HG03095 (cell line): ENCODE data around the gene LTK.

Experiments
- ATAC-seq: cut with Tn5 transposase; IDR thresholded peaks from one replicate; pipeline ENCODE4 v1.9.1; 2021; ENCODE audit warnings: moderate library complexity; ENCODE audit not compliant: unreplicated experiment

LTK gene

DNA sequence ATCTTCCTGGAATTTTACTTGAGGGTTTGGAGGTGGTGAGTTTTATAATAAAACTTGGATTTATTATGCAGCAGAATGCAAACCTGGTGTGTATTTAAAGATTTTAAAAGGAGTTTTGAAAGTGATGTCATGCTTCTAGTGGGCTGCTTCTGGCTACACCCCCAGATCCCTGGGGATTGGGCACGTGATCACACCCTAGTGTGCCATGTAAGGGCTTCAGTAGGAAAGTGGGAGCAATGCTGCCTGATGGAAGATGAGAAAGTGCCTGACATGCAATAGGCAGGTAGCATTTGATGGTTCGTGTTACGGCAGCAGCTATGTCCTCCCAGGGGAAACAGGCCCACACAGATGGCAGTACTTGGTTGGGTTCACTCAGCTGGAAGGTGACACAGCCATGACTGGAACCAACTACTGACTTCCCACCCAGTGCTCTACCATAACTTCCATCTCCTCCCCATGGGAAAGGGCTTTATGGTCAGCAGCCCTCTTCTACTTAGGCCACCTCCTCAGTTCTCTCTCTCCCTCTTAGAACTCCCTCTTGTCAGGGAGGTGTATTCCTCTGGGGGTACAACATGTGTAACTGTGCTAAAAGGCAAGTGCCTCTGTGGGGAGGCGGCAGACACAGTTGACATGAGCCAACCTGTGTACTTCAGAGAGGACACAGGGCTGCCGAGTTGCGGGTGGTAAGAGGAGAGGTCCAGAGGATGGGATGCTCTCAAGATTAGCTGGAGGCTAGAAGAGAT is 14.3 kb downstream of the LTK start:
- no peak for ATAC-seq

DNA sequence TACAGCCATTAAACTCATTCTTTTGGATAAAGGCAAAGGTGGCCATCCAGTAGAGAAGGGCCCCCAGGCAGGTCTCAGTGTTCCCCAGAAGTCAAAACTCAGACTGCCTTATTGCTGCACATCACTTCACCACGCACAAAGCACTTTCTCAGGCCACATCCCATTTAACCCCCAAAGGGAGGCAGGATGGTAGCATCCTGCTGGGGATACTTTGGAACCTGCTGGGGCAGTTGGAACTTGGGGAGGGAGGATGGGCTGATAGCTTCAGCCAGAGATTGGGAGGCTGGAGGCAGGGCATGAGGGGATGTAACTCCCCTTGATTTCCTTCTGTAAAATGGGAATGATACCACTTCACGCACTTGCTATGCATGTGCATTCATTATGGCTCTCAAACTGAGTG is 15.0 kb downstream of the LTK start:
- ATAC-seq: no peak

DNA sequence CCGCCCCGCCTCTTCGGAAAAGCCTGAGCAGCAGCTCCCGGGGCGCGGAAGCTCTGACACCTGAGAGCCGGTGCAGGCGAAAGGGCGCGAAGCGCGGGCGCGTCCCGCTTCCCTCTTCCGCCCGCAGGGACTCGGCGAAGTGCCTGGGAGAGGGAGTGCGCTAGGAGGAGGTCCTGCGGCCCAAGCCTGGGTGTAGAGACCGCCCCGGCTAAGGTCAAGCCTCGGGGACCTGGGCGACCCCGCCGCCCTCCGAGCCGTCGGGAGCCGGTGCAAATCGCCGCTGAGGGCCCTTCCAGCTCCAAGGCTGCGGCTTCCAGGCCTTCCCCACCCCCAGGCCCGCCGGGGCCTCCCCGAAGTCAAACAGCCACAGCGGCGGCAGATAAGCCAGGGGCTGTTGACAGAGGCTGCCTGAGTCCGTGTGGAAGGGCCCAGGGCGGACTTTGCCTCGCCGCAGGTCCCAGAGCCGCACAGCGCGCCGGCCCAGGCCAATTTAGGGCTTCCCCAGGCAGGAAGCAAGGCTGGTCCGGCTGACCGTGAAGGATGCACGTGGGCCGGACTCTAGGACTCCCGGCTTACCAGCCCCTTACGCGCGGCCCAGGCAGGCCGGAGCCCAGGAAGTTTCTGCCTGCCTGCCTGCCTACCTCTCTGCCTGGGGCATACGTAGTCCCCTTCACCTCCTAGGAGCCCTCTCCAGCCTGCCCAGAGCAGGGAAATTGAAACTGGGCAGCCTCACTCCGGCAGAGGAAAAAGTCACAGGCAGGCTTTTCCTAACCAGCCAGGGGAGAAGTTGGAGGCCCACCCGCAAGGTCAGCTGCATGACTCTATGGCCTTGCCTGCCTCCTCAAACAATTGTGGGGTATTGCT is 17.7 kb downstream of the LTK start:
- ATAC-seq: no peak

DNA sequence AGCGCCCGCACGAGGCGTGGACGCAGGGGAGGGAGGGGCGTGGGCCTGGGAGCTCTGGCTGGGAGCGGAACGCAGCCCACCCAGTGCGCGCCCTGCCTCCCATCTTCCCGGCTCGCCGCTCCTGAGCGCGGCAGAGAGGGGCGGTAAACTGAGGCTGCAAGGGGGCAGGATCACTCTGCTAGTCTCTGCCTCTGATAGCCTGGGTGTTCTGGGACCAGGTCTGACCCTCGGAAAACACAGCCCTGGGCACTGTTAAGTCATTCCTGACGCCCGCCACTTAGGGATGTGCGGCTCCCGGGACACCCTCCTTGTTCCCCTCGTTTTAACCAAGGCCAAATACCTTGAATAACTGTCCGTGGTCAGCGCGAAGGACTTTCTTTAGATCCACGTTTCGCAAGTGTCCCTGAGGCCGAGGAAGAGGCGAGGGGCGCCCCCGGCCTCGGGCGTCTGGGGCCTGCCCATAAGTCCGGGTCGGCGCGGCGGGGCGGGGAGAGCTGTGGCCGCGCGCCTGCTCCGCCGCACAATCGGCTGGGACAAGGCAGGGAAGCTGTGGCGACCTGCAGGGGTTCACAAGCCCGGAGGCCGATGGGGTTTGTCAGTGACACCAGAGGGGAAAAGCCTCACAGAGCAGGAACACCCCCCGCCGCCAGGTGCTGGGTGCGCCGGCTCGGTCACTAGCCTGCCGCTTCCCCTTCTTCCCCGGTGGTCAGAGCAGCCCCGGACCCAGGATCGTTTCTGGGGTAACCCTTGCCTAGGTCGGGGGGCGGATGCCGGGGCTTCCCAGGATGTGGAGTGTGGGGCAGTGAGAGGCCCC is 18.5 kb downstream of the LTK start:
- ATAC-seq: no peak

DNA sequence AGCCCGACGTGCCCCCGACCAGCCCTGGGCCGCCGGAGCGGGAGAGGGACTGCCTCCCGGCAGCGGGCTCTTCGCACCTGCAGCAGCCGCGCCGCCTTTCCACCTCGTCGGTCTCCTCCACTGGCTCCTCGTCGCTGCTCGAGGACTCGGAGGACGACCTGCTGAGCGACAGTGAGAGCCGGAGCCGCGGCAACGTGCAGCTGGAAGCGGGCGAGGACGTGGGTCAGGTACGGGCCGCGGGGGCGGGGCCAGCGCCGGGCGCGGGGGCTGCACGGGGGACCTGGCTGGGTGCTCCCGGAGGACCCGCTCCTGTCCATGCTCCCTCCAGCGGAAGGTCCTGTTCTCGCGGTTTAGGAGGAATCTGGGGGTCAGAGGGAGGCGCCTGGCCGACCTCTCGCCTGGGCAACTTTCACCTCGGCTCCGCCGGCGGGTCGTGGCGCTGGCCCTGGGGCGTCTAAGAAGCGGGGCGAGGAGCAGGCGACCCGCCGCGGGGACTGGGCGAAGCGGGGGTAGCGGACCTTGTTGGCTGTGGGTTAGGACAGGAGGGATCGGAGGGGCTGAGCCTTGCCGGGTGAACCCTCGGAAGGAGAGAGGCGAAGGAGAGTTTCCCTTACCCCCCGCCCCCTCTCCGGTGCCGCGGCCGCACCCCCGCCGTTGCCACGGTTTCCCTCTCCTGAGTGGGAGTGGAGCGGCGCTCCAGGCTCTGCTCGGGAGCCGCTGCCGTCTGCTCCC is 19.3 kb downstream of the LTK start:
- peak; percentile 7 for ATAC-seq

DNA sequence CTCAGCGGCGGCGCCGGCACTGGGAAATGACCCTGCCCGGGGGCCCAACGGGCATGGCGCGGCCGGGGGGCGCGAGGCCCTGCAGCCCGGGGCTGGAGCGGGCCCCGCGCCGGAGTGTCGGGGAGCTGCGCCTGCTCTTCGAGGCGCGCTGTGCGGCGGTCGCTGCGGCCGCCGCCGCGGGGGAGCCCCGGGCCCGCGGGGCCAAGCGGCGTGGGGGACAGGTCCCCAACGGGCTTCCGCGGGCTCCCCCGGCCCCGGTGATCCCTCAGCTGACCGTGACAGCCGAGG is 19.8 kb downstream of the LTK start:
- ATAC-seq: peak; percentile 22

DNA sequence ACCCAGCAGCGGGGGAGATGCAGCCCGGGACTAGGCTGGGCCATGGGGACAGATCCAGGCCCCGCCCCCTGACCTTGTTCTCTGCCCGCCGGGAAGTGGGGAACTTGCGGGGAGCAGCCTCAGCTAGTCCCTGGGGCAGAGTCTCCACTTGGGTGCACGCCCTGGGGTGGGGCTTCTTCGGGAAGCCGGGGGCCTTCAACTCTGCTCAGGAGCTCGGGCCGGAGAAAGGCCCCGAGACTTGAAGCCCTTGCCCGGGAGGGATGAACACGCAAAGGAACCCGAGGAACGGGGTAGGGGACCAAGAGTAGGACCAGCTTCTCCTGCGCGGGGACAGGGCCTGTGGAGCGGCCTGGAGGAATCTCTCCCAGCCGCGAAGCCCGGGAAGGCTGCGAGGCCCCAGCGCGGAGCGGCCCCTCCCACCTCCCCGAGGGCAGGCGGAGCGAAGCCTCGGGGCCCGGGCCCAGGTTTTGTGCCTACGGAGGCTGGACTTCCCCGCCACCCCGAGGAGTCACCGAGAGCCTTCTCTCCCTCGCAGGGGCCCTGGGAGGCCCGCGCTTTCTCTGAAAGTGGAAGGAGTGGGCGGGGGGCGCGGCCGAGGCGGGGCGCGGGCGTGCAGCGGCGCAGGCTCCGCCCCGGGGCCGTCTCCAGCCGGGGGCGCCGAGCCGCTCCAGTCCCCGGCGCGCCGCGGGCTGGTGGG is 20.3 kb downstream of the LTK start, which contains the start of gene ITPKA:
Gene ITPKA, plus strand, starts transcription at position 670 of the 697 bp plus-strand sequence. CDS start 54 bp downstream, outside the sequence.
- ATAC-seq: peak; percentile 70

DNA sequence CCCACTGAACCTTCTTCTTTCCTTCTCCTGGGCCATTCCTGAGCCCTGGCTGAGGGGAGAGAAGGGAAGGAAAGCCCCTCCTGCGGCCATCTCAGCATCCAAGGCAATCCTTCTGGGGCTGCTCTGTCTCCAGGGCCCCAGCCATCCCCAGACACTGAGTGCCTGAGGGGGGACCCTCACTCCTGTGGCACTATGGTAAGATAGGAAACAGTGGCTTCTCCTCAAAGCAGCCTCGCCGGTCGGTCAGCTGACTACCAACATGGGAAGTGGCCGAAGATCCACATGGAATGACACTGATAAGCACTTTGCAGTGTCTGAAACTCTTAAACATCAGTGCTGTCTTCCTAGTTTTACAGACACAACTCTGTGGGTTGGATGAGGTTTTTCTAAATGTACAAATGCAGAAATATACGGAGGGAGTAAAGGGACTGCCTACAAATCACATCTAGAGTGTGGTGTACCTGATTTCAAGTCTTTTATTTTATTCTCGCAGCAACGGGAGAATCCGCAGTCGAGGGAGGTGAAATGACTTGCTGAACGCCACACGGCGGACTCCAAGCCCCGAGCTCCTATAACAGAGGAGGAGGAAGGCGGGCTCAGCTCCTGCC is 20.9 kb downstream of the LTK start:
- no peak for ATAC-seq

DNA sequence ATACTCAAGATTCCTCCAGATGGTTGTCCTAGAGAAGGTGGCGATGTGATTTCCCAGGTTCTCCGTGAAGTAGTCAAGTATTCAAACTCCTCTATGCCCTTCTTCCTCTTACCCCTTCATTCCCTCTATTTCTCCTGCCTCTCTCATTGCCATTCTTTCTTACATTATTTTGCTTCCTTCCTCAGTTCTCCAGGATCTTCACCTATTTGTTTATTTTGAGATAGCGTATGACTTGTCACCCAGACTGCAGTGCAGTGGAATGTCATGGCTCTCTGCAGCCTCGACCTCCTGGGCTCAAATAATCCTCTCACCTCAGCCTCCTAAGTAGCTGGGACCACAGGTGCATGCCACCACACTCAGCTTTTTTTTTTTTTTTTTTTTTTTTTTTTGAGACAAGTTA is 21.7 kb downstream of the LTK start:
- ATAC-seq: no peak

DNA sequence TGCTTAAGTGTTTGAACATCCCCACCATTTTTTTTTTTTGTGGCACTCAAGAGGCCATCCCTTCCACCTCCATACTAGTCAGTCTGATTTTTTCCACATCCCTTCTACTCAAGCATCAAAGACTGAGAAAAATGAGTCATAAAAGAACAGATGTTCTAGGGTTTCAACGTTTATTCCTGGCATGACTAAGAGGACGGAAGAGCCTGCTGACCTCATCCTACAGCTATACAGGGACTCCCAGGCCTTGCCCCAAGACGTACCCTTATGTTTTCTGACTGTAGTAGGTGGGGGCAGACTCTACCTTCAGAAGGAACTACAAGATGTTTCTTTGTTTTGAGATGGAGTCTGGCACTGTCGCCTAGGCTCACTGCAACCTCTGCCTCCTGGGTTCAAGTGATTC is 23.3 kb downstream of the LTK start:
- no peak for ATAC-seq

DNA sequence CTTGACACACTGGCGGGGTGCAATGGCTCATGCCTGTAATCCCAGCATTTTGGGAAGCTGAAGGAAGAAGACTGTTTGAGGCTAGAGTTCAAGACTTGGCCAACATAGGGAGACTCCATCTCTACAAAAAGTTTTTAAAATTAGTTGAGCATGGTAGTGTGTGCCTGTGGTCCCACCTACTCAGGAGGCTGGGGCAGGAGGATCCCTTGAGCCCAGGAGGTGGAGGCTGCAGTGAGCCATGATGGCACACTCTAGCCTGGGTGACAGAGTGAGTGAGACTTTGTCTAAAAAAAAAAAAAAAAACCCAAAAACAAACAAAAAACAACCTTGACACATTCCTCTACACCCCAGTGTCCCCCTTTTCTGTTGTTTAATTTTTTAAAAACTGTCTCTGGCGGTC is 24.0 kb downstream of the LTK start:
- ATAC-seq: no peak

DNA sequence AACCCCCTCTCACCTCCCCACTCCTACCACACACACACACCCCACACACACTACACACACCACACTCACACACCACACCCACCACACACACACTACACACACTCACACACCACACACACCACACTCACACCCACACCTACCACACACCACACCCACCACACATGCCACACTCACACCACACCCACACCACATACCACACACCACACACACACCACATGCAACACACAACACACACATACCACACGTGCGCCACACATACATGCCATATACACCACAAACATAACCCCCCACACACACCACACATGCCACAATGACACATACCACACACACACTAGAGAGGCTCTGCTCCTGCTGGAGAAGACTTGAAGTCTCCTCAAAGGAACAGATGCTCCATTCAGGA is 25.8 kb downstream of the LTK start:
- no peak for ATAC-seq

DNA sequence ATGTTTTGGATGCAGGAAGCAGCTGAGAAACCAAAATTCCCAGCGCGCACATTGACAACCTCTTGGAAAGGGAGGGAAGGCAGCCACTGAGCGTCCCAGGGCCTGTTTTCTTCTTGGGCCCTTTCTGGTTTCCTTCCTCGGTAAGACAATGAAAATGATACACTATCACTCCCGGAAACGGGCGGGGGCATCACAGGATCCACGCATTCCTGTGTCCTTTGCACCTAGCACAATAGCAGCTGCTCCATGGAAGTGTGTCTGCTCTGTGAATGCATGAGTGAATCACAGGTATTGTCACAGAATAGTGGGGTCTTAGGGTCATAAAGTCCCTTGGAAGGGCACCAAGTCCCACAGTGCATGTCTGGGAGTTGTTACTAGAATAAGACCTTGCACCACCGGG is 26.2 kb downstream of the LTK start:
- ATAC-seq: no peak

DNA sequence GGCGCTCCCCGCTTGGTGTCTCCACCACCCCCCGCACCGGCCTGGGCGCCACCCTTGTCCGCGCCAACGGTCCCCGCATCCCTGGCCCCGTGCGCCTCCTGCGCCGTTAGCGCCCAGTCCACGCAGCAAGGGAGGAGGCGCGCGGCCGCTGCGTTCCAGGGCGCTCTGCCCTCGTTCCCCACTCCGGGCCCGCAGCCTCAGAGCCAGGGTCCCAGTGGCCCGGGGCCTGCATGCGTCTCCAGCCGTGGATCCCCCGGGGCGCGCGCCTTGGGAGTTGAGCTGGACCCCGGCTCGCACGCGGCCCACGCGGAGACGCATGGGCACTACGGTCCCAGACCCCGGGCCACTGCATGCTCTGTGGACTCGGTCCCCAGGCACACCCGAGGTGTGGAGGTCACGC is 27.3 kb downstream of the LTK start:
- ATAC-seq: no peak

DNA sequence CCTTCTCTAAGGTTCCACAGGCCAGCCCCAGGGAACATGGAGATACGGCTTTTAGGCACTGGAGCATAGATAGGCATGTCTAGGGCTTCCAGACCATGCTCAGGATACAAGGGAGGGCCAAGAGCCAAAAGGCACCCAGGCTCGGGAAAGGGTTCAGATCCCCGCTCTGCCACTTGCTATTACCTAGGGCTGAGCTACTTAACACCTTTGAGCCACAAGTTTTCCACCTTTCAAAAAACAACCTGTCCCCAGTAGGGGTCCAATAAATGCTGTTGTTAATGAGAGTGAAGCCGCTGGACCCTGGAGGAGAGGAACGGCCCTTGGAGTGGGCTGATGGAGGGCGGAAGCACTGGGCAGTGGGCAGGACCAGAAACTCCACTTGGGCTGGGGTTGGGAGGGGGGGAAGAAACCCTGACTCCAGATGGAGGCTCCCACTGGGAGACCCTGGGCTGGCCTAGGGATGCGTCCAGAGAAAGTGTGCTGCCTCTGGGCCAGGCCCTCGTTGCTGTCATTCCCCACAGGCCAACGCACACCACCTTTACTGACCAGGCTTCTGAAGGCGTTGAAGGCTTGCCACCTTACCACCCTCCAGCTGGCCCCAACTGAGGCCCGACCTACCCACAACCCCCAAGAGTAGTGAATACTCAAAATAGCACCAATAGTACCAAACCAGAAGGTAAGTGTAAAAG is 28.5 kb downstream of the LTK start:
- no peak for ATAC-seq

DNA sequence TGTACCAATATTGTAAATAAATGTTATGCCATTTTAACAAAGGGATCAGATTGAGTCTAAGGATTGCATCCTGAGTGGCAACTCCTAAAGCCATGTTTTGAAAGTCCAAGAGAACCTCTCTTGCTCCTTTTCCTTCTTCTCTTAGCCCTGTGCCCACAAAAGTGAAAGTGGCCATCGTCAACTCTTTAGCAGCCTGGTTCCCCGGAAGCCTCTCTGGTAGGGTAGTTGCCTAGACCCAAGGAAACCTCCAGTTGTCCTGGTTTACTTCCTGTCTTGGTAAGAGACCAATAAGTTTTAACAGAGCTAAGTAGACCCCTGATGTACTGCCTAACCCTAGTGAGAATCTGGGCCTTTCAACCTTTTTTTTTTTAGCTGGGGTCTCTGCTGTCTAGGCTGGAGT is 30.1 kb downstream of the LTK start:
- no peak for ATAC-seq

DNA sequence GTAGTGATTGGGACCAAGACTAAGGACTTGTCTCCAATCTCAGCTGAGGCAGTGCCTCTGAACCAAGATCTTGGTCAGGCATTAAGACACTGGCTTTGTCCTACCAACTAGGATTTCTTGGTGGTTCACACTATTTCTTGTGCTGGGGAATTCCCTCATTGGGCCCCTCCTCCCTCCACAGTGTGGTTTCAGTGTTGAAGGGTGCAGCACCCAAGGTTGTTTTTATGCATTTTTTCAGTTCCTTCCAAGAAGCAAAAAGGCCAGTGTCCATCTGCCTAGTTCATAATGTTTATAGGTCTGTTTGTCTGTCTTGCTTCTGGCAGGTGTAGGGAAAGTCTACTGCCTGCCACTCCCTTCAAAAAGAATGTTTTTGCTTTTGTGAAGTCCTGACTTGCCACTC is 30.5 kb downstream of the LTK start:
- ATAC-seq: peak; percentile 76

DNA sequence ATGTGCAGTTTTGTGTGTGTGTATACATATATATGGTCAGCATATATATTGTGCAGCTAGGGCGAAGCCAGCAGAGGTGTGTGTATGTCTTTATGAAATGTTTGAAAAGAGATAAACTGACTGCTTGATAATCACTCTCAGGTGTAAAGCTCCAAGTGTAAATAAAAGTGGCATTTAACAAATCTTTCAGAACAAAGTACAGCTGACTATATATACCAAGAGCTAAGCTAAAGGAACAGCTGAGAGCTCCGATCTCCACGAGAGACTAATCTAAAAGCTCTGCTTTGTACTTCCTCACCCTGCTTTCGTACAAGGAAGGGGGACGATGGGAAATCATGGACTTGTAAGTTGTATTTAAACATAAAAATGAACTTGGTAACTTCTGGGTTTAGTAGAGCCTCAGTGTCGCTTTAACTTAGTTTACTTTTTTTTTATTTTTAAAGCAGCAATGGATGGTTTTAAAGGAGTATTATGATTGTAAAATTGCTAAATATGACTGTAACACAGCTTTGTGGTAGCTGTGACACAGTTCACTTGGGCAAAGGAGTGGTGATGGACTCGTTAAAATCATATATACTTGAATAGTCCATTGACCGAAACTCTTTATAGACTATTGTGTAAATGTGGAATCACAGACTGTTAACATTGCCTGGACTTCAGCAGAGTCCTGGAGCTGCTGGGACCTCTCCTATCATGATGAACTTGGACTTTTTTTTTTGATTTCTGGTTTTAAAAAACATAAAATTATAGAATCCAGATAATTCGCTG is 31.3 kb downstream of the LTK start:
- ATAC-seq: no peak
